Stimulated activated CD4-positive, alpha-beta T cell treated with anti-CD3 and anti-CD28 coated beads, Interleukin-15, amount 100 ng/mL, for 1 hour (primary cell): Measurements from ENCODE around the gene ICA1.

ENCODE experiments used
- DNase-seq, 2 donors: peaks; one replicate each; pipeline ENCODE4 v3.0.0-alpha.2; 2020; ENCODE audit warnings: low read depth in 1 of 2, low spot score in 1 of 2

Gene ICA1

DNA sequence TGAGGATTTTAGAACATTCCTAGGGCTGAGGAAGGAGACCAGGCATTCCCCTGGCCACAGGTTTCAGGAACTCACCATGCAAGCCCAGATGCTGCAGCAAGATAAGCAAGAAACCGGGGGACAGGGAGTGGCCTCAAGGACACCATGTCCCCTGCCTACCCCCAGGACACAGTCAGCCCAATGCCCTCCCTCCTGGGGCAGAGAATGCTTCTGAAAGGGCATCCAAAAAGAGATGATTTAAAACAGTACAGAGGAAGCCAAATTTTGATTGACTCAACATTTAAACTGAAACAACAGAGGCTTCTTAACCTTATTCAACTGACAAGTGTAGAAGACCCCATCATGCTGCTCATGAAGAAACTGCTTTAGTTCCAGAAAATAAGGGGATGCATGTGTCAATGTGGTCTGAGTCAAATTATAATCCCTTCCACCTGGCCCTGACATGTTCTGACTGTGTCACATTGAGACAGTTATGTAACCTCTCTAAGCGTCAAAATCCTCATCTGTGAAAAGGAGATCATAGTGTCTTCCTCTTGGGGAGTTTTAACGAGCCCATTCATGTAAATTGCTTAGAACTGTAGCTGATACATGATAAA, 60.0 kb downstream of the ICA1 start:
- no peak for DNase-seq

DNA sequence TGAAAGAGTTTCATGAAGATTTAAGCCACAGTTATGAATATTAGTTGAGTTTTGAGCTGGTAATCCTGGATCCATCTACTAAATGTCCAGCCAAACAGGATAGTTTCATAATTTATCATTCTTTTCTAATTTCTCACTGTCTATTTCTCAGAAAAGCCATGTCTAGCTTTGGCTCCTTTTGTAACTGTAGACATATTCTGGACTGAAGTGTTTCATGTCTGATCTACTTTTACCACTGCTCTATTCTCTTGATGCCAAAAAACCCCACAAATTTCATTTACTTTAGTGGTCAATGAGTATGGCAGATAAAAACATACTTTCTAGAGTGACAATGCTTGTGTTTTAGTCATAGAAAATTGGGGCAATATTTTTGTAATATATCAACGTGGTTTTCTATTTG, 61.2 kb downstream of the ICA1 start:
- no peak for DNase-seq

DNA sequence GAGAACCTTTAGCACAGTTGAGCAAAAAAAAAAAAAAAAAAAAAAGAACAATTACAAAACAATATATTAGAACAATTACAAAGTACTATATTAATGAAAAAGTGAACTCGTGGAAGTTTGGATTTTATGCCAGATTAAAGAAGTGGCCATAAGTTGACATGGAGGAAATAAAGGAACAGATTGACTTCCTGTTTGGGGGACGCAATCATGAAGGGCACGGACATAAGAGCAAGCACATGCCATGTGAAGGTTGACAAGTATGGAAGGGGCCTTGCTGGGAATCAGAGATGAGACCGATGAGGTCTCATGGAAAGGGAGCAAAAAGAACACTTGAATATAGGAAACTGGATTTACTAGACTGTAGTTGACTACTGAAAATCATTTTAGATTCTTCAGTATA, 61.7 kb downstream of the ICA1 start:
- DNase-seq, result no peak

DNA sequence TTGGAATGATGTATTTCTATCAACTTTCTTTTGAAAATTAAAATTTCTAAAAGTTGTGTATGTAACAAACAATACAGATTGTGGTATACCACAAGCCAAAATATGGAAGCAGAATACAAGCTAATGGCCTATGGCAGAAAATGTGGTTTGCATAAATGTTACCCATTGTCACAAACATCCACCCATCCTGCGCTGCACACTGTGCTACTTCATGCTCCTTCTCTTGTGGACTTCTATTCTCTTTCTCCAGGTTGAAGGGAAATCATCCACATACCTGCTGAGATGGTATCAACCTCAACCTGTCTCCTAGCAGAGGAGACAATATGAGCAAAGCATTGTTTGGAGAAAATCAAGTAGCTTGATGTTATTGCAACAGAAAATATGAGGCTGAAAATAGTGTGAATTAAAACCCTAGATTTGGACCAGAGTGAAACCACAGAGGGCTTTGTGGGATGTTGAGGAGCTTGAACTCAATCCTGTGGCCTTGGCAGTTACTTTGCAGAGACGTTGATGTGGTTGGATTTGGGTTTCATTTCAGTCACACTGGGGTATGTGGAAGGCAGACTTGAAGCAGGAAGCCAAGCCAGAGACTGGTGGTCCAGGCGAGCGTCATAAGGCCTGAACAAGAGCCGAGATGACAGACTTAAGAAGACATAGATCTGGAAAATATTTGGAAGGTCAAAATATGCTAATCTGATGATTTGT, 63.8 kb downstream of the ICA1 start:
- no peak for DNase-seq

DNA sequence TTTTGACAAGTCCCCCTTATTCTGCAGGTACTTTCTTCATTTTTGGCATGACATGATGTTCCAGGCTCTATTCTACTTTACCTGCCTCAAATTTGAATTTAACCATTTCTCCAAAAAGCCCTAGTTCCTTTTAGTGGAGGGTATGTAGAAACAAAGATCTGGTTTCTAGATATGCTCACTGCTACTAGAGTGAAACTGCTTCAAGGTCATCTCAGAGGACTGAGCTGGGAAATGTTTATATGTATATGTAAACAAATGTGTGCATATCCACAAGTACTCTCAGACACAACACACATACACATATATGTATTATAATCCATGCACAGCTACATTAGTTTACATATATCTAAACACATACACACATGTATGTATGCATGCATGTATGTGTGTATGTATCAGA, 69.1 kb downstream of the ICA1 start:
- no peak for DNase-seq

DNA sequence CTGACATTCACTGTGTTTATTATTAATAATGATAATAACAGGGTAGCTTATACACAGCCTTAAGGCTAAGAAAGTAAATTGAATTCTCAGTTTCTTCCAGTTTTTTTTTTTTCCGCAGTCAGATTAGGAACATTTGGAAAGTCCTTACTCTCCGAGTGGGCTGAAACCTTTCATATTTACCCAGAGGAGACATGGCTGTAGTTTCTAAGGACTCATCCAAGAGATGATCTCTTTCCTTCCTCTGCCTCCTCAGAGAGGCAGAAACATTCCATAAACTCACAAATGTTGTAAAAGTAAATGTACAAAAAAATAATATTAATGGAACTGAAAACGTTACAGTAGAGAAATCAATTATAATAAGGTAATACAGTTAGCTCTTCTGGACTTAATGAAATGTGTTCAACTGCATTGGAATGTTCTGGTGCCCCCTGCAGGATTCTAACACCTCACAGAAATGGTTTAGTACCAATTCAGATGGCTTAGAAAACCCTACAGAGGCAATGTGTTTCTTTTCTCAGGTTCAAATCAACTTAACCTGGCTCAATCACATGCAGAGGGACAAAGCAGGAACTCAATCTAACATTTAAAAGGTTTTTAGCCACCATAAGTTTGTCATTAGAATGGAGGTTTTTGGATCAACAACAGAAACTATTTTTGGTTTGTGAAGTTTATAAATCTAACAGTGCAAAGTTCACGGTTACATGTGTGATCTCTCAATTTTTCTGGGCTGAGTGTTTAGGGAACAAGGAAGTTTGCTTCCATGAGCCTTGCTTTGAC, 71.7 kb downstream of the ICA1 start:
- peak in 1 of 2 donors; percentile 13 for DNase-seq

DNA sequence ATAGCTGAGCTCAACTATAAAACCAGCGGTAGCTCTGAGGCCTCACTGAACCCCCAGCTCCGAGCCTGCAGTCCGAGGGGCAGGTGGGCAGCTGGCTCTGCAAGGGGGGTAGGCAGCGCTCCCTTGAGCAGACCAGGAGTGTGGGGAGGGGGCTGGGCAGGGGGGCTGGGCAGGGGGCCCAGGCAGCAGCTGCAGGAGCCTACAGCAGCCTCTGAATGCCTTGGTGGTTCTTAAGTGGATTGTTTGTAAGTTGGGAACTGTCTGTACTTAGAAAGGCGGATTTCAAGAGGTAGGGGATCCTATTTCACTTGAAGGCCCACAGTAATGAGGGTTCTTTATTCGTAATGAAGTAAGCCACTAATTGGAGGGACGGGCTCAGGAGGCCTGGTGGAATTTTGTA, 72.3 kb downstream of the ICA1 start:
- DNase-seq, result no peak

DNA sequence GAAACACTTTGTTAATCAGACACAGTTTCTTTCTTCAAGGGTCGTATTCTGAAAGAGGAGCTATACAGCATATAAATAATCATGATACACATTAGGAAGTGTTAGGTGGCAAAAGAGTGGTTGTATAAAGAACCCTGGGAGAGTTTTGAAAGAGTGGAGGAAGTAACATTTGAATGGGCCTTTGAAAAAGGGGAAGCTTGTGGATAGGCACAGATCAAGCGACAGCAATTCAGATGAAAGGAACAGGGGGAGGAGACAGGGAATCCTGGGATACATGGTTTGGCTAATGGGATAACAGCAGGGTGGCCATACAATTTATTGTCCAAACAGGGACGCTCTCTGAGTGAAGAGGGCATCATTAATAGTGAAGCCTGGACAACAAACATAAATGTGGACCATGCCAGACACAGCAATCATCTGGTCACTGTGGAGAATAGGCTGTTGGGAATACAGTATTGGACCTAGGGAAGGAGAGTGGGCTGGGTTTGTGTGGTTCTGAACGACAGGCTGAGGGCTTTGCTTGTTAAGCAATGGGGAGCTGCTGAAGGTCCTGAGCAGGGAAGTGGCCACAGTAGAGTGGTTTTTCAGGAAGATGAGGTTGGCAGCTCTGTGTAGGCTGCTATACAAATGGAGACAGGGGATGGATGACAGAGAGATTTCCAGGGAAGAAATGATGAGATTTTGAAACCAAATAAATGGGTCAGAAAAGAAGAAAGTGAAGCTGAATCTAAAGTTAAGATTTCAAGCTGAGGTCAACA, 75.9 kb downstream of the ICA1 start:
- no peak for DNase-seq

DNA sequence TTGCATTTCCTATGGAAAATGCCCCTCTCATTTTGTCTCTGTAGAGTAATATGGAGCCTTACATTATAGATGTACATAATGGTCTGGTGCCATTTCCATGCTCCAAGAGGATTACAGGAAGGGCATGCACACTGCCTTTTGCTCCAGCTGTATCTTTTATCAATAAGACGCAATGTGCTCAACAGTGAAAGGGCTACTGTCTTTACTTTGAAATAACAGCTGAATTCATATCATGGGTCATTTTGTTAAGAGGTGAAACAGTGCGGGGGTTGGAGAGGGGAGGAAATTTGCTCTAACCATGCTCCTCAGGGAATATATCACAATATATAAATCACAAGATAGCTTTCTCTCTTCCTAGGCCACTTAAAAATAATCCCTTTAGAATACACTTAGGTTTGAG, 77.7 kb downstream of the ICA1 start:
- no peak for DNase-seq

DNA sequence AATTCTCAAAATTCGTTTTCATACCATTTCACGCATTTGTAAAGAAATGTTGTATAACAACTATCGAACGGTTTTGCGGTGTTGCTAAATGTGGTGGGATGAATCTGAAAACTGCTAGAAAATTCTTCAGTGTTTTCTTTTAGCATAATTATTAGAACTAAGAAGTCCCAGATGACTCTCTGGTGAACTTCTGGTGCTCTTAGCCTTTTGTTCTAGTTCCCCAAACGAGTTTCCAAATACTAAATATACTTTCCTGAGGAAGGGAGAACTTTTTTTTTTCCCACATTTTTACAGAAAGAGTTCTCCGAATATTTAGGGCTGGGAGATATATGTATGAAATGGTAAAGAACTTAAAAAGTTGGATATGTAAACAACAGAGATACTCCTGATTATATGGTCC, 82.5 kb downstream of the ICA1 start:
- DNase-seq, result no peak

DNA sequence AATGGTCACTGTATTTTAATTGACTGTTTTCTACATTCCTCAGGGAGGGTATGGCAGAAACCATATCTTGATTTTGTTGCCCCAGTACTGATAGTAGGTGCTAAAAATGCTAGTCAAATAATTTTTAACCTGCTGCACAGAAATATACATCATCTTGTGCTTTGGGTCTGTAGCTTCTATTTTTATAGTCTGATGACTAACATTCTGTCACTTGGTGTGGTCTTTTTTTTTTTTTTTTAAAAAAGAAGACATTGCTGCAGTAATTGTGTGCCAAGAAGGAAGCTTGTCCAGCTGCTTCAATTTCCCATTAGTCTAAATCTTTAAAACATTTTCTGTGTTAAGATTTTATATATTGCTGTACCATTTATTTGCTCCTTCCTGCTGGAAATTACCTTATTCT, 83.6 kb downstream of the ICA1 start:
- DNase-seq, result no peak

DNA sequence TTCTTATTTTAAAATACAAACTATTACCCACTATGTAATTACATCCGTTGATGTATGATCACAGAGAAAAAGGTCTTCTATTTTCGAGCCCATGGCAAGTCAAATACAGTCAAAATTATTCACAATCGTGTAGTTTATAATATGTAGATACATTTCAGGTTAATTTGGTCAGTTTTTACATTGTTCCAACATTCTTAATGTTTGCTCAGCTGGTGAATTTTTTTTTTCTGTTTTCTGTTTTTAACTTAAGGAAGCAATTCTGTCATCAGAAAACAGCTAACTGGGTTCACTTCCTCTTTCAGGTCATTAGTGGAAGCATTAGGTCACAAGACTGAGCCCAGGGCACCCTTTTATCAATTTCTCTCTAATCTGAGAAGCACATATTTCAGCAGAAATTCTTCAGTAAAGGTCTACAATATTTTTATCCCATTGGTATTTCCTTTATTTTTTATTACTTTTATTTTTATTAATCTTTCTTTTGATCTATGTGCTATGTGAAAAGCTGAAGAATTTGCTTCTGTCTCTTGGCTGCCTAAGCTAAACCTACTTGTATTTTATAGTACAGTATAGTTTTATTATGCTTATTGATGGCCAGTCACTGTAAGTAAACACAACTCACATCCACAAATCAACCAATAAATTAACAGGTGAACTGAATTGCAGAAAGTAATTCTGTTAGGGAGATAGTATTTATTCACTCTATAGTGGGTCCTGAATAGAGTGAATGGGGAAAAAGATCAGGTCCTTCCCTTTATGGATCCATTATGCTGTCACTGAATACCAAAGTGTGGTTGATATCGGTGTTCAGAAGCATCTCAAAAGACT, 84.6 kb downstream of the ICA1 start:
- no peak for DNase-seq

DNA sequence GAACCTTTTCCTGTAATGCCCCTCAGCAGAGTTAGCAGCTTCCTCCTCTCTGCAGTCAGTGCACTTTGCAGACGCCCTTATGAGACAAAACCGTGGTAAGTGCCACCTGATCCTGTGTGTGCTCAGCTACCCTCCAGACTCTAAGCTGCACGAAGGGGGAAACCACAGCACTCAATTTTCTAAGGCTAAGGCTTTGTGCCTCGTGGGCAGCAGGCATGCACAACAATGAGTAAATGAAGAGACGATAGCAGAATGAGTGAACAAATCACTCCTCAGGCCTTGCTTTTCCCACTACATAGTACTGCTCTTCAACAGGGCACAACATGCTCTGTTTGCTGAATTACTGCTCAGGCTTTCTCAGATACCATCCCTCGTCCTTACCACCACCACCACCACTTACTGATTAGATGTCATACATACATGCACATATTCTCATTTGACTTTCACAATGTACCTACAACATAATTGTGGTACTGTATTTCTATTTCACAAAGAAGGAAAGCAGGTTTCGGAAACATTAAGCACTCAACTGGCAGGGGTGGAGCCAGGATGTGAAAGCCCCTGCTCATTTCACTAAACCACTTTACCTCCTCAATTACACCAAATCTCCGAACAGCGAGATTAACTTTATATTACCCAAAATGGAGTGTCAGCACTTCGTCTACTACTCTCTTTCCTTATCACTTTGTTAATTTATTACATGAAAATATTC, 85.4 kb downstream of the ICA1 start:
- DNase-seq, result peak; percentile 10 to 38

DNA sequence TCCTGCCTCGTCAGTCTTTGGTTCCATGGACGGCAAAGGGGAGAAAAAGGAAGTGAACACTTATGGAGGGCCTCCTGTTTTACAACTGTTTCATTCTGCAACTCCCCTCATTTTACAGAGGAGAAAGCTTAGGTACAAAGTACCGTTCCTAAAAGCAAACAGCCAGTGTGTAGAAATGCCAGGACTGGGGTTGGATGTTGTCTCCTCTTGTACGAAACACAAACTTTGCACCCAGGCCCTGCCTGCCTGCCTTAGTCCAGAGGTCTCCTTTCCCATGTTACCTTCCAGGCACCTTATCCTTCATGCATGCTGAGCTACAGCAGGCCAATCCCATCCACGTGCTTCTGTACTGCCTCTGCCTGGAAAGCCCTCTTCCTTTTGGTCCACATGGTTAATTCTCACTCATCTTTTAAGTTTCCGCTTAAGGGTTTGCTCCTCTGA, 86.0 kb downstream of the ICA1 start:
- DNase-seq, result no peak

DNA sequence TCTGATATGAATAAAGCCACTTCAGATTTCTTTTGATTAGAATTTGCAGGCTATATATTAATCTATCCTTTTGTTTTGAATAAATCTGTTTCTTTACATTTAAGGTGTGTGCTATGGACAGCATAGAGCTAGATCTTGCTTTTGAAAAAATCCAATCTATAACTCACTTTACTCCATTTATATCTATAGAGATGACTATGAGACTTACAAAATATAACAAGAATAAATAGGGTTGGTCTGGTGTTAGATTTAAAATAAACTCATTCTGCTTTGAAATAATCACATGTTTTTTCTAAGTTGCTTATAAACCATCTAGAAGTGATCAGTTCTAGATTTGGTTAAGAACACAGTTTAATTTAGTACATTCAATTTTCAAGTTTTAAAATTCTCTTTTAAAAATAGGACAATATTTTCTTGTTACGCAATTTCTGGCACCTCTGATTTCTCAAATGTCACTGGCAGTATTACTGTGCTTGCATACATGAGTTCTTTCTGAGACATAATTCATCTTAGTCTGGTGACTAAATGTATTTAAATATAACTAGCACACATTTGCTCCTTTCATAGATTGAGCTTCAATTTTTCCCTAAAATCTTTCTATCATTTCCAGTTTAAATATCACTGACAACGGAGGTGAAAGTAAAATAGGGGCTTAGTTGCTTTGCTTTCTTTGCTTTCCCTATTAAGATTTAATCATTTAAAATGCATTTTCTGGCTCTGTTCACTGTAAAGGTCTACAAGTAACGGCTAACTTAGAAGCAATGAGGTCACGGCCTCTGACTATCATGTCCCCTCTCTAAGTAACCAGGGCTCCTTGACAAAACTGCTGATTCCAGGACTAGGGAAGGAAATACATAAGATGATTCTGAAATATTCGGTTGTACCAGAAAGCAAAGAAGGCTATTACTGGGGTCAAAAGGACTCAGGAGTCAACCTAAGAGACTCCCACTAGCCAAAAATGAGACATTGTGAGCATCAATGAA, 89.3 kb downstream of the ICA1 start:
- no peak for DNase-seq

DNA sequence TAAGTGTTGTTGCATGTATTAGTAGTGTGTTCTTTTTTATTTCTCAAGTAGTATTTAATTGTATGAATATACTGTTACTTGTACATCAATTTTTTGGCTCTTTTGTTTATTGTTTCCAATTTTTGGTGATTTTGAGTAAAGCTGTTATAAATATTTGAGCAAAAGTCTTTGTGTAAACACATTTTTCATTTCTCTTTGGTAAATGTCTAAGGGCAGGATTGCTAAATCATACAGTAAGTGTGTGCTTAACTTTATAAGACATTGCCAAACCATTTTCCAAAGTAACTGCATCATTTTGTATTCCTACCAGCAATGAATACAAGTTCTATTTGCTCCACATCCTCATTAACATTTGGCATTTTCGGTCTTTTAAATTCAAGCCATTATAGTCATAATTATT, 92.8 kb downstream of the ICA1 start:
- DNase-seq, result no peak

DNA sequence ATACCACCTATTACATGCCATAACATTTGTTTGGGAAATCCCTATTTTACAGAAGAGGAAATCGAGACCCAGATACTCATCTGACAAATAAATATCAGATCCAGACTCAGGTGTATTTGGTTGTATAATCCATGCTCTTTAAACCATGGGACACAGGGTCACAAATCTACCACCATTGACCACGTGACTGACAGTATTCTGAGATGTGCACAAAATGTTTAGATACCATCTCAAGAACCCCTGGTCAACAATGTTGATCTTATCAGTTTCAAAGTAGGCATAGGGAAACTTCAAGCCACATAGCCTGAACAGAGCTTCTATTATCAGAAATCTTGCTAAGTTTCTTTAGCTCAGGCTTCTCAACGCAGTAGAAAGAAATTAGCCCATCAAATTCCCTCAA, 93.6 kb downstream of the ICA1 start:
- DNase-seq, result no peak

DNA sequence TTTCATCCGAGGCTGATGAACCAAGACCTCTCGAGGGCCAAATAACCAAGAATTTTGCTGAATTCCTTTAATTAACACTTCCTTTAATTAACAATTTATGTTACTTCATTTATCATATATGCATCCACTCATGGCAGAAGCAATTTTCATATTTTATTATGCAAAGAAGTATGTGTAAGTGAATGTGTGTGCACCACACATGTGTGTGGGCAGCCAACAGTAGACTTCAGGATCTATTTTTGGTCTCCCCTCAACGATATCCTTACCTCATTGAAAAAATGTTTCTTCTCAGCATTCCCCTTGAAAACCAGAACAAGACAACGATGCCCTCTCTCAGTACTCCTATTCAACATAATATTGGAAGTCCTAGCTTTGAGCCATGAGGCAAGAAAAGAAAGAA, 96.8 kb downstream of the ICA1 start:
- DNase-seq, result no peak

DNA sequence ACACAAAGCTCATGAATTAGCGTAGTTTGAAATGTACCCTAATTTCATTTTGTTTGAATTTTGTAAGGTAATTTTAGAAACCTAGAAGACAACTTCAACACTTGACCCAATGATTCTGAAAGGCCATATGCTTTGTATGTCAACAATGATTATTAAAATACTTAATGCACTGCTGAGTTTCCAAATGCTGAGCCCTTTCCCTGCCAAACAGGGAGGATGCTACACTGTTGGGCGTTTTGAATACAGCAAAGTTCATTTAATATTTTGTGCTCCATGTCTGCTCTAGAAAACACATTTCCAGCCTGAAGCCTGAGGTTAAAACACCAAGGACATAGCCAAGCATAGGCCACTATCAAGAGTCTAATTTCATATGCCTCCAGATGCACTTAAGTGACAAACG, 99.8 kb downstream of the ICA1 start:
- no peak for DNase-seq
